Neural progenitor cell (in vitro differentiated cells): ENCODE data around the gene CSNK1G2. TPM values are rescaled to one million over a fixed set of nuclear protein-coding genes. Genes with fewer than 3 reads are reported as not detected.
A peak's percentile ranks its signal among the peaks of the same experiment; 100 is the strongest.

Experiments used
- DNase-seq: peaks from one replicate; pipeline ENCODE4 v3.0.0-alpha.2; 2016; ENCODE audit warnings: low spot score
- H2AFZ ChIP-seq: fragments of 200-600 bp; sonication (generic); replicated peaks from 2 replicates; pipeline ENCODE4 v1.6.1; 2016; ENCODE audit warnings: antibody characterized with exemption
- H3F3A ChIP-seq: fragments of 200-600 bp; sonication (generic); 2 replicates; pipeline ENCODE4 v1.6.1; 2016; ENCODE audit warnings: antibody characterized with exemption, low read depth
- H3K27ac ChIP-seq: fragments of 200-600 bp; sonication (generic); 2 replicates; pipeline ENCODE4 v1.5.1; 2016; ENCODE audit warnings: mild to moderate bottlenecking
- H3K27me3 ChIP-seq: fragments of 200-600 bp; sonication (generic); 2 replicates; pipeline ENCODE4 v1.6.1; 2016; ENCODE audit warnings: mild to moderate bottlenecking, moderate library complexity
- H3K36me3 ChIP-seq: fragments of 200-600 bp; sonication (generic); 2 replicates; pipeline ENCODE4 v1.5.1; 2016
- H3K4me1 ChIP-seq: fragments of 200-600 bp; sonication (generic); 2 replicates; pipeline ENCODE4 v1.6.1; 2016; ENCODE audit warnings: mixed run types
- H3K4me2 ChIP-seq: fragments of 200-600 bp; sonication (generic); 2 replicates; pipeline ENCODE4 v1.6.1; 2016
- H3K4me3 ChIP-seq: fragments of 200-600 bp; sonication (generic); 2 replicates; pipeline ENCODE4 v1.5.1; 2016
- H3K79me2 ChIP-seq: fragments of 200-600 bp; sonication (generic); 2 replicates; pipeline ENCODE4 v1.6.1; 2016; ENCODE audit warnings: low read depth
- H3K9ac ChIP-seq: fragments of 200-600 bp; sonication (generic); 2 replicates; pipeline ENCODE4 v1.6.1; 2016
- H3K9me3 ChIP-seq: fragments of 200-600 bp; sonication (generic); 2 replicates; pipeline ENCODE4 v1.5.1; 2016; ENCODE audit warnings: low read depth
- H4K20me1 ChIP-seq: fragments of 200-600 bp; sonication (generic); 2 replicates; pipeline ENCODE4 v1.6.1; 2016; ENCODE audit warnings: low read depth
- H3K27ac Mint-ChIP-seq: 3 replicates; pipeline ENCODE4 v1.8.0; 2021; ENCODE audit warnings: mixed read lengths
- H3K27me3 Mint-ChIP-seq: 2 replicates; pipeline ENCODE4 v1.8.0; 2022; ENCODE audit warnings: low read depth, mild to moderate bottlenecking, inconsistent platforms, moderate library complexity, mixed read lengths; ENCODE audit not compliant: insufficient read depth
- H3K36me3 Mint-ChIP-seq: 3 replicates; pipeline ENCODE4 v1.8.0; 2021; ENCODE audit warnings: mixed read lengths
- H3K4me1 Mint-ChIP-seq: 3 replicates; pipeline ENCODE4 v1.8.0; 2021; ENCODE audit warnings: mixed read lengths
- H3K4me3 Mint-ChIP-seq: 3 replicates; pipeline ENCODE4 v1.8.0; 2021; ENCODE audit warnings: mild to moderate bottlenecking, moderate library complexity, mixed read lengths
- H3K9me3 Mint-ChIP-seq: 3 replicates; pipeline ENCODE4 v1.8.0; 2020; ENCODE audit warnings: mixed read lengths
- EZH2 ChIP-seq: fragments of 200-600 bp; sonication (generic); IDR thresholded peaks from 2 replicates; pipeline ENCODE4 v1.6.1; 2017; ENCODE audit warnings: antibody characterized with exemption, mild to moderate bottlenecking, moderate library complexity
- EZH2phosphoT487 ChIP-seq: fragments of 200-600 bp; sonication (generic); IDR thresholded peaks from 2 replicates; pipeline ENCODE4 v1.6.1; 2017; ENCODE audit warnings: antibody characterized with exemption
- total RNA-seq: library from RNA; depleted of rRNA; stranded (reverse); fragments of >200 nt; gene quantifications from 2 replicates; pipeline ENCODE4 v1.2.3, GENCODE V29; 2015; ENCODE audit warnings: low replicate concordance
- TF ChIP-seq, protein P1 (sequence below): fragments of 200-600 bp; sonication (generic); IDR thresholded peaks from 2 replicates; pipeline ENCODE4 v1.5.1; 2017; ENCODE audit warnings: antibody characterized with exemption, mild to moderate bottlenecking

CSNK1G2 gene
- total RNA-seq, 1 donor from 2014 or later = 49.6 TPM

DNA sequence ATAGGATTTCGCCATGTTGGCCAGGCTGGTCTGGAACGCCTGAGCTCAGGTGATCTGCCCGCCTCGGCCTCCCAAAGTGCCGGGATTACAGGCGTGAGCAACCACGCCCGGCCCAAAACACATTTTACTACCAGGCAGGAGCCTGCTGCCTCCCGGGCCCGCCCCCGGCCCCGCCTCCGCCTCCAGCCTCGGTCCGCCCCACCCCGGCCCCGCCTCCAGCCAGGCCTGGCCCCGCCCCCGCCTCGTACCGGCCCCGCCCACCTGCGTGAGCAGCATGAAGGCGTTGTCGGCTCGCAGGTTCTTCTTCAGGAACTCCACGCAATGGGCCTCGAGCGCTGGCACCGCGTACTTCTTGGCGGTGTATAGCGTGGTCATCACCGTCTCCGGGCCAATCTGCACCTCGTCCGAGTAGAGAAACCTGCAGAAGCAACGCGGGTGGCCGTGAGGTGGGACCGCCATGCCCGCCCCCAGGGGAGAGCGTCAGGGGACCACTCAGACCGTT, 51.8 kb downstream of the CSNK1G2 start:
- Mint-ChIP-seq H3K4me3 (no peak overlapping the region), H3K9me3 (peaks cover 12% of the 10 kb centered on the region), H3K36me3 (peaks cover 24% of the 10 kb centered on the region), H3K4me1 (no peaks in the 10 kb centered on the region), H3K27me3 (no peaks in the 10 kb centered on the region), H3K27ac (no peak overlapping the region)
- H3K79me2 ChIP-seq = no peaks in the 10 kb centered on the region
- no peak overlapping the region for H3K9ac ChIP-seq
- H3K4me3 ChIP-seq = no peak overlapping the region
- H2AFZ ChIP-seq = no peak overlapping the region
- H3K4me1 ChIP-seq = no peaks in the 10 kb centered on the region
- no peak for TF ChIP-seq EZH2phosphoT487
- TF ChIP-seq, protein P1, sequence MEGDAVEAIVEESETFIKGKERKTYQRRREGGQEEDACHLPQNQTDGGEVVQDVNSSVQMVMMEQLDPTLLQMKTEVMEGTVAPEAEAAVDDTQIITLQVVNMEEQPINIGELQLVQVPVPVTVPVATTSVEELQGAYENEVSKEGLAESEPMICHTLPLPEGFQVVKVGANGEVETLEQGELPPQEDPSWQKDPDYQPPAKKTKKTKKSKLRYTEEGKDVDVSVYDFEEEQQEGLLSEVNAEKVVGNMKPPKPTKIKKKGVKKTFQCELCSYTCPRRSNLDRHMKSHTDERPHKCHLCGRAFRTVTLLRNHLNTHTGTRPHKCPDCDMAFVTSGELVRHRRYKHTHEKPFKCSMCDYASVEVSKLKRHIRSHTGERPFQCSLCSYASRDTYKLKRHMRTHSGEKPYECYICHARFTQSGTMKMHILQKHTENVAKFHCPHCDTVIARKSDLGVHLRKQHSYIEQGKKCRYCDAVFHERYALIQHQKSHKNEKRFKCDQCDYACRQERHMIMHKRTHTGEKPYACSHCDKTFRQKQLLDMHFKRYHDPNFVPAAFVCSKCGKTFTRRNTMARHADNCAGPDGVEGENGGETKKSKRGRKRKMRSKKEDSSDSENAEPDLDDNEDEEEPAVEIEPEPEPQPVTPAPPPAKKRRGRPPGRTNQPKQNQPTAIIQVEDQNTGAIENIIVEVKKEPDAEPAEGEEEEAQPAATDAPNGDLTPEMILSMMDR = no peak
- TF ChIP-seq EZH2 = no peak
- H4K20me1 ChIP-seq = peaks cover 5% of the 10 kb centered on the region
- no peaks in the 10 kb centered on the region for H3K27me3 ChIP-seq
- no peaks in the 10 kb centered on the region for H3K9me3 ChIP-seq
- H3K4me2 ChIP-seq = no peak overlapping the region
- H3K27ac ChIP-seq = no peak overlapping the region
- H3F3A ChIP-seq = peaks cover 11% of the 10 kb centered on the region
- H3K36me3 ChIP-seq = peaks cover 8% of the 10 kb centered on the region
- DNase-seq = peak; percentile 37

DNA sequence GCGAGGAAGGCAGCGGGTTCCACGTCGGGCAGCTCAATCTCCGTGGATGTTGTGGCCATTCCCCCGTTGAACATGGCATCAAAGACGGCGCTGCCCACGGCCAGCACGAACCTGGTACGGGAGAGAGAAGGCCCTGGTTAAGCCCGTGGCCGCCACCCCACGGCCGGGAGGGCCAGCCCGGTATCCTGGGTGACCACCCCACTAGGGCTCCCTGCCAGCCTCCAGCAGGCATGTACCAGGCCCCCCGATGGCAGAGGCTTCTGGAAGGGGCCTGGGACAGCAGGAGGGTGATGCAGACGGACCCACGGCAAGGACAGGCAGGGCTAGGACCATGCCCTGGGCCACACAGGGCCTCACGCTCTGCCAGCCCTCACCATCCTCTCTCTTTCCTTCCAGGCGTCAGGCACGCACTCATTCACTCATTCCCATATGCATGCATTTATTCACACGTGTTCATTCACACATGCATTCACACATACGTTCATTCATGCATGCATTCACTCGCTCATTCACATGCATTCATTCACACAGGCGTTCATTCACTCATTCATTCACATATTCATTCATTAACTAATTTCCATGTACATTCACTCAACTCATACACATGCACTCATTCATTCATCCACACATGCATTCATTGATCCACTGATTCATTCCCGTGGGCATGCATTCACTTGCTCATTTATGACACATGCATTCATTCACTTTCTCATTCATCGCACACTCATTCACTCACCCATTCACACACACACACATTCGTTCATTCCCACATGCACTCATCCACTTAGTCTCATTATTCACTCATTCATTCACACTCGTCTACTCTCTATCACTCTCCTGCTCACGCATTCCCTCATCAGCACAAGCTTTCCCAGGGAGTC, 56.6 kb downstream of the CSNK1G2 start:
- TF ChIP-seq, protein P1 = no peak
- TF ChIP-seq EZH2phosphoT487 (no peak), EZH2 (no peak)
- H3K9me3 Mint-ChIP-seq = peaks cover 15% of the 10 kb centered on the region
- Histone ChIP-seq H2AFZ (no peak overlapping the region), H3K79me2 (no peaks in the 10 kb centered on the region), H3K36me3 (peaks cover 8% of the 10 kb centered on the region), H3K4me1 (no peaks in the 10 kb centered on the region), H3K9me3 (no peaks in the 10 kb centered on the region), H3K27me3 (no peaks in the 10 kb centered on the region), H3K27ac (no peak overlapping the region), H3K9ac (no peak overlapping the region), H3K4me2 (no peak overlapping the region), H3F3A (peaks cover under 1% of the 10 kb centered on the region), H3K4me3 (no peak overlapping the region), H4K20me1 (peaks cover 21% of the 10 kb centered on the region)
- H3K4me1 Mint-ChIP-seq = no peaks in the 10 kb centered on the region
- peaks cover 30% of the 10 kb centered on the region for H3K36me3 Mint-ChIP-seq
- no peak for DNase-seq
- no peak overlapping the region for H3K4me3 Mint-ChIP-seq
- H3K27ac Mint-ChIP-seq = no peak overlapping the region
- peaks cover 2% of the 10 kb centered on the region for H3K27me3 Mint-ChIP-seq

DNA sequence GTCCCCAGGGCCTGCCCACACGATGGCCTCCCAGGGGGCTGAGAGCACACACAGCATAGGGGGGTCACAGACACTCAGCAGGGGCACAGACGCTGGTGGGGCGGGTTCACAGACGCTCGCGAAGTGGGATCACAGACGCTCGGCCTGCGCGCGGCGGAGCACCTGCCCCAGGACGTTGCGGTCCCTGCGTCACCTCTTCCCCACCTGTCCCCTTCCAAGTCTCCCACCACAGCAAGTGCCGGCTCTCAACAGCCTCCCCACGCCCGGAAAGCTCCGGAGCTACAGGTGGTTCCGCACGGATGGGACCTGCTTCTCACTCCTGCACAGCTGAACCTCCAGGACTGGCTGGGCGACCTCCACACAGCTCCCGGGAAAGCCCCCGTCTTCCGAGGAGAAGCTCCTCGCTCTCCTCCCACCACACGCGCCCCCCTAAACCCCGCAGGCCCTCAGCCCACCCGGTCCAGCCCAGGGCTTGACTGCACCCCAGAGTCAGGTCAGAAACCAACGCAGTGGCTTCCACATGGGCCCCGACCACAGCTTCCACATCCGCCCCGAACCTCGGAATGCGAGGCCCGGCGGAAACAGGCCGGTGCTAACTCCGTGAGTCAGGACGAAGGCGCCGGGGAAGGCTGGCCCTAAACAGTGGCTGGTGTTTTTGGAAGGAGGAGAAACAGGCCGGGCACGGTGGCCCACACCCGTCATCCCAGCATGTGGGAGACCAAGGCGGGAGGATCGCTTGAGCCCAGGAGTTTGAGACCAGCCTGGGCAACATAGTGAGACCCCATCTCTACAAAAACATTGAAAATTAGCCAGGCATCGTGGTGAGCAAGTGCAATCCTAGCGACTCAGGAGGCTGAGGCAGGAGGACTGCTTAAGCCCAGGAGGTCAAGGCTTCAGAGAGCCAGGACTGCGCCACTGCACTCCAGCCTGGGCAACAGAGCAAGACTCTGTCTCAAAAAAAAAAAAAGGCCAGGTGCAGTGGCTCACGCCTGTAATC, 58.0 kb downstream of the CSNK1G2 start:
- Histone ChIP-seq H3K27me3 (no peaks in the 10 kb centered on the region), H3K36me3 (peaks cover 8% of the 10 kb centered on the region), H3K27ac (no peak overlapping the region), H3K4me3 (no peak overlapping the region), H3K4me1 (no peaks in the 10 kb centered on the region), H3F3A (peaks cover 7% of the 10 kb centered on the region), H3K79me2 (peaks cover 12% of the 10 kb centered on the region), H3K9me3 (no peaks in the 10 kb centered on the region), H3K4me2 (no peak overlapping the region), H4K20me1 (peaks cover 33% of the 10 kb centered on the region), H2AFZ (no peak overlapping the region), H3K9ac (no peak overlapping the region)
- no peak for DNase-seq
- Mint-ChIP-seq H3K36me3 (peaks cover 31% of the 10 kb centered on the region), H3K4me1 (no peaks in the 10 kb centered on the region), H3K9me3 (peaks cover 15% of the 10 kb centered on the region), H3K4me3 (no peak overlapping the region), H3K27me3 (peaks cover 2% of the 10 kb centered on the region), H3K27ac (no peak overlapping the region)
- TF ChIP-seq EZH2phosphoT487 (no peak), EZH2 (no peak)
- TF ChIP-seq, protein P1 = no peak
